Activated T-cell treated with anti-CD3 and anti-CD28 coated beads for 24 hours (primary cell): ENCODE measurements around the gene TPRN.

Experiments used
- DNase-seq: peaks from one replicate; pipeline ENCODE4 v3.0.0-alpha.2; 2020; ENCODE audit warnings: low read depth

Gene TPRN

DNA sequence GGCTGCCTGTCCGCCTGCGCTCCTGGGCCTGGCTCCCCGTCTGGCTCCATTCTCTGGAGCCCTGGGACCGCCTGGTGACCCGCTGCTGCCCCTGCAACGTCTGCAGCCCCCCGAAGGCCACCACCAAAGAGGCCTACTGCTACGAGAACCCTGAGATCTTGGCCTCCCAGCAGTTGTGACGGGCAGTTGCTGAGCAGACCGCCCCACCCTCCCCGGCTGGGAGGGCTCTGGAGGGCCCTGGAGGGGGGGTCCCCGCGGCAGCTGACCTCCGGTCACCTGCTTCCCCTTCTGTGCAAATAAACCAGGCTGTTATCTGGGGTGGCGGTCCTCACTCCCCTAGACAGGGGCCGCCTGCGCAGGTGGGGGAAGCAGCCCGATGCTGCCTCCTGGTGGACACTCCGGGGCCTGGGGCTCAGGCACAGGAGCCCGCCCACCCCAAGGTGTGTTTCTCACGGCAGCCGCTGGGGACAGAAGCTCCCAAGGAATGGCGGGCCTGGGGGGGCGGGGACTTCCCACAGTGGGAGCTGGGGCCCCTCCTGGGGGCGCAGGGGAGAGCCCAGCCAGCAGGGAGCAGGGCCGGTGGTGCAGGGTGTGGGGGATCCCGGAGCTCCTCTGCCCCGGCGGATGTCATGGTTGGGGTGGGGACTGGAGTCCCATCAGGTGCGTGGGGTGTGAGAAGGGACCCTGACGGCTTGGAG, 35.8 kb upstream of the TPRN start:
- DNase-seq = peak; percentile 86

DNA sequence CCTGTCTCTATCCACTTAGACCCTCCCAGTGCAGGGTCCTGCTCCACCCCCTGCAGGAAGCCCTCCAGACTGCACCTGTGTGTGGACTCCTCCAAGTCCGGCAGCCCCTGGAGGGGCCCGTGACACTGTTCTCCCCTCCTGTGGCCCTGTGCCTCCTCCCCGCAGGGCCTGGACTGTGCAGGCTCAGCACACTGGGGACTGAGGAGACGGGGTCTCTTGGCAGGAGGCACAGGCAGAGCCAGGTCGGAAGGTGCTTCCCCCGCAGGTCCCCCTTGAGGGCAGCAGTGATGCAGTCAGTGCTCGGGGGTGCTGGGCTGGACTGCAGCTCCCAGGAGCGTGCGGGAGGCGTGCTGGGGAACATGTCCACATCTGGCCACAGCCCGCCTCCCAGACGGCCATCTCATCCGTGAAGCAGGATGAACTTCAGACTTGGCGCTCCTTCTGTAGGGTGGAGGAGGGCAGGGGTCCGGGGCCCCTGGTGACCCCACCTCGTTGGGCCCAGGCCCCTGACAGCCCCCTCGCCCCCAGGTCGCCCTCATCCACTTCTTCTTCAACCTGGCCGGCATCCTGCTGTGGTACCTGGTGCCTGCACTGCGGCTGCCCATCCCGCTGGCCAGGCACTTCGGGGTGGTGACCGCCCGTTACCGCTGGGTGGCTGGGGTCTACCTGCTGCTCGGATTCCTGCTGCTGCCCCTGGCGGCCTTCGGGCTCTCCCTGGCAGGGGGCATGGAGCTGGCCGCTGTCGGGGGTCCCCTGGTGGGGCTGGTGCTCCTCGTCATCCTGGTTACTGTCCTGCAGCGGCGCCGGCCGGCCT, 35.1 kb upstream of the TPRN start:
- no peak for DNase-seq

DNA sequence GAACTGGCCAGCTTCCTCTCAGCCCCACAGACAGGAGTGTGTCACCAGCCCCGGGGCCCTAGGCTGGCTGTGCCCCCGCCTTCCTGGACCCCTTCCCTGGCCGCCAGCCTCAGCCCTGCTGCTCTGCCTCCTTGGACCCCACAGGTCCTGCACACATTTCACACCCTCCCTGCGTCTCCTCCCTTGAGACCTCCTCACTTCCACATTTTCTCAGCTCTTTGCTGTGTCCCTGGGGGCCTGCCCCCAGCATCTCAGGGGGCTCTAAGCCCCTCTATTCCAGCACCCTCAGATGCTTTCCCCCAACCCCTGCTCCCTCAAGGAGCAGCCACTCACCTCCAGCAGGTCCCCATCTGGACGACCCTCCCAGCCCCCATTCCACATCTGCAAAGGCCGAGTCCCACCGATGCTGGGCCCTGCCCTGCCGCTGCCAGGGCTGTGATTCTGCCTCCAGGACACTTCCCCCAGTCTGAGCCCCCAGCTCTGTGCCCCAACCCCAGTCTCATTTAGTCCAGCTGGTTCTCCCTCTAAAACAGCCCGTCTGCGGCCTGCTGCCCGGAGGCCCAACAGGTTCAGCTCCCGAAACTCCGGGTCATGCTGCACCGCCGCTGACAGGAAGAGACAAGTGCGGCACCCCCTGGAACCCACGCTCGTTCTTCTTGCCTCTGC, 34.4 kb upstream of the TPRN start:
- no peak for DNase-seq

DNA sequence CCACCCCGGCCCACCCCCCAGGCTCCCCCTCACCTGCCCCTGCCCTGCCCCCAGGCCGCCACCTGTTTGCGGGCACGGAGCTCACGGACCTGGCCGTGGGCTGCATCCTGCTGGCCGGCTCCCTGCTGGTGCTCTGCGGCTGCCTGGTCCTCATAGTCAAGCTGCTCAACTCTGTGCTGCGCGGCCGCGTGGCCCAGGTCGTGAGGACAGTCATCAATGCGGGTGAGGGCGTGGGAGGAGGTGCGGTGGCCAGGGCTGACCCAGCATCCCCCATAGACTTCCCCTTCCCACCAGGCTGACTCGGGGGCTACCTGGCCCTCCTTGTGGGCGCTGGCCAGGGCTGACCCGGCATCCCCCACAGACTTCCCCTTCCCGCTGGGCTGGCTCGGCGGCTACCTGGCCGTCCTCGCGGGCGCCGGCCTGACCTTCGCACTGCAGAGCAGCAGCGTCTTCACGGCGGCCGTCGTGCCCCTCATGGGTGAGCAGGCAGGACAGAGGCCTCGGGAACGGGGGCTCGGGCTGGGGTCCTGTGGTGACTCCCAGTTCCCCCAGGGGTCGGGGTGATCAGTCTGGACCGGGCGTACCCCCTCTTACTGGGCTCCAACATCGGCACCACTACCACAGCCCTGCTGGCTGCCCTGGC, 33.6 kb upstream of the TPRN start:
- DNase-seq = no peak

DNA sequence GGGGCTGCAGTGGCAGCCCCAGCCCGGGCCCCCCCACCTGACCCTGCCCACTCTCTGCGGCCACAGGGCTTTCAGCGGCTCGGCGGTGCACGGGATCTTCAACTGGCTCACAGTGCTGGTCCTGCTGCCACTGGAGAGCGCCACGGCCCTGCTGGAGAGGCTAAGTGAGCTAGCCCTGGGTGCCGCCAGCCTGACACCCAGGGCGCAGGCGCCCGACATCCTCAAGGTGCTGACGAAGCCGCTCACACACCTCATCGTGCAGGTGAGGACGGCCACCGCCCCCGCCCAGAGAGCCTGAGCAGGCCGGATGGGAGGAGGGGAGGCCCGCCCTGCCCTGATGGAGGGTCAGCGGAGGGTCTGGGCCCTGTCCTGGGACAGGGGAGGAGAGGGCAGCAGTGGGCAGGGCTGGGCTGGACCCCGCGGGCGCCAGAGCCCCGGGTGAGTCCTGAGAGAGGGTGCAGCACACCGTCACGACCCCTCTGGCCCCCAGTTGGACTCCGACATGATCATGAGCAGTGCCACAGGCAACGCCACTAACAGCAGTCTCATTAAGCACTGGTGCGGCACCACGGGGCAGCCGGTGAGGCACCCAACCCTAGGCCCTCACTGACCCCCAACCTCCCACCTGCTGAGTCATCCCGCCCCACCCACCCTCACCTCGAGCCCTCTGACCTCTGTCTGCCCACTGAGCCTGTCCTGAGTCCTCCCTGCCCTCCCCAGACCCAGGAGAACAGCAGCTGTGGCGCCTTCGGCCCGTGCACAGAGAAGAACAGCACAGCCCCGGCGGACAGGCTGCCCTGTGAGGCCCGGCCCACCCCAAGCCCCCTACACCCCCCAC, 32.8 kb upstream of the TPRN start:
- DNase-seq = no peak

DNA sequence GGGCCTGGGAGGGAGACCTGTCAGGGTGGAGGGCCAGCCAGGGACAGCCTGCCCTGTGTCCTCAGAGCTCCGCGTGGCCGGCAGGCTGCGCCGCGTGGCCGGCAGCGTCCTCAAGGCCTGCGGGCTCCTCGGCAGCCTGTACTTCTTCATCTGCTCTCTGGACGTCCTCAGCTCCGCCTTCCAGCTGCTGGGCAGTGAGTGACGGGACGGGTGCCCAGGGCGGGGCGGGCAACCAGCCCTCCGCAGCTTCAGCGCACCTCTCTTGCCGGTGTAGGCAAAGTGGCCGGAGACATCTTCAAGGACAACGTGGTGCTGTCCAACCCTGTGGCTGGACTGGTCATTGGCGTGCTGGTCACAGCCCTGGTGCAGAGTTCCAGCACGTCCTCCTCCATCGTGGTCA, 32.0 kb upstream of the TPRN start:
- no peak for DNase-seq

DNA sequence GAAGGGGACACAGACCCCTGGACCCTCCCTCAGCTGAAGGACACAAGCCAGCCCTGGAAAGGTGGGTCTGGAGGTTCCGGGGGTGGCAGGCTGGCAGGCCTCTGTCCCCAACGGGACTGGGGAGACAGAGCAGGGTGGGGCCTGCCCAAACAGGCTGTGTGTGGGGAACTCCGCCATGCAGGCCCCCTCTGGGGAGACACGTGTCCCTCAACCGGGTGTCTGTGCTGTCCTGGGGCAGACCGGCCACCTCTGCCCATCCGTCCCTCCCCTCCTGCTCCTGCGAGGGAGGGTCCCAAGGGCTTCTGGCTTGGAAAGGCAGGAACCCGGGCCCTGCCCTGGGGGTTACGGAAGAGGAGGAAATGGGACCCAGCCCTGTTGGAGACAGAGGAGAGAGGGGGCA, 31.6 kb upstream of the TPRN start:
- no peak for DNase-seq

DNA sequence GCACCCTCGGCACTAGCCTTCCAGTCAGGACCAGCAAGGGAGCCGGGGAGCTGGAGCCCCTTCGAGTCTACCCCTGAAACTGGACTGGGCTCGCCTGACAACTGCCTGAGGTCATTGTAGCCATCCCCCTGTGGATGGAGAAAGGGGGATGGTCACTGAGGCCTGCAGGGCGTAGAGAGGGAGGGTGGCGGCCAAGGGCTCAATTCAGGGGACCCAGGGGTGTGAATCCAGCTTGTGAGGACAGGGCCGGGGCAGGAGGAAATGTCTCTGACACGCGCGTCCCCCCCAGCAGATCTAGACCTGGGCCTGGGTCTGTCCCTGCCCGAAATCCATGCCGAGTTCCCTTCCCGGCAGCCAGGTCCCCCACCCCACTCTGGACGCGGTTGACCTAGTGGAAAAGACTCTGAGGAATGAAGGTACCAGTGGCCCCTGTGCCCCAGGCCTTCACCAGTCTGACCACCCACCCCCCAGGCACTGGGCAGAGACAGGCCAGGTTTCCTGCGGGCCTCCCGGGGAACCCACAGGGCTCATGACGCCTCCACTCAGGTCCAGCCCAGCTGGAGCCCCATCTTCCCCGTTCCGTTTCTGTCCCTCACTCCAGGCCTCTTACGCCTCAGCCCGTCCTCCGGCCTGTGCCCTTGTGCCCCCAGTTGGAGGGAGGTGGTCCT, 31.0 kb upstream of the TPRN start:
- no peak for DNase-seq

DNA sequence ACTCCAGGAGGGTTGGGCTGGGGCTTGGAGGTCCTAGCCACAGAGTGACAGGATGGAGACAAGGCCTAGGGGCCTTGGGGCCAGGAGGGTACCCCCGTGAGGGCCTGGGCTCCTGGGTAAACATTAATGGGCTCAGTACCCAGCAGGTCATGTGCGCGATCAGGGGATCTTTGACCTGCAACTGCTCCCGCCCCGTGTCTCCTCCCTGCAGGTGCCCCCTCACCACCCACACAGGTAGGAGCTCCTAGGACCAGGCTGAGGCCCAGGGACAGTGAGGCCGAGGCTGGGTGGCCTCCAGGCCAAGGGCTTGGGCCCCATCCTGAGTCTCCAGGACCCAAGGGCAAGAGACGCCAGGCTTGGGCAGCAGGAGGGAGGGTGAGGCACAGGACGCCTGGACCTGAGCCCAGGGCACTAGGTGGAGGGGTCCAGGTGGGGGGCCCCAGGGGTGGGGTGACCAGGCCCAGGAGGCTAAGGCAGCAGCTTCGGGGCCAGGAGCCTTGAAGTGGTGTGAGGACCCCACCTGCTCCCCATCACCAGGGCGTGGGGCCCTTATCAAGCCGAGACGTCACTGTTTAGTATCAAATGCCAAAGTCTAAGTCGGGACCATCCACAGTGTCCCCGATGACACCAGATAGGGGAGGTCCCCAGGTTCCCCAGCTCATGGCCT, 30.3 kb upstream of the TPRN start, which contains the start of gene SLC34A3:
SLC34A3 (plus strand) TSS at position 197 of the 667 bp plus-strand sequence. CDS start 802 bp downstream, outside the sequence.
- no peak for DNase-seq

DNA sequence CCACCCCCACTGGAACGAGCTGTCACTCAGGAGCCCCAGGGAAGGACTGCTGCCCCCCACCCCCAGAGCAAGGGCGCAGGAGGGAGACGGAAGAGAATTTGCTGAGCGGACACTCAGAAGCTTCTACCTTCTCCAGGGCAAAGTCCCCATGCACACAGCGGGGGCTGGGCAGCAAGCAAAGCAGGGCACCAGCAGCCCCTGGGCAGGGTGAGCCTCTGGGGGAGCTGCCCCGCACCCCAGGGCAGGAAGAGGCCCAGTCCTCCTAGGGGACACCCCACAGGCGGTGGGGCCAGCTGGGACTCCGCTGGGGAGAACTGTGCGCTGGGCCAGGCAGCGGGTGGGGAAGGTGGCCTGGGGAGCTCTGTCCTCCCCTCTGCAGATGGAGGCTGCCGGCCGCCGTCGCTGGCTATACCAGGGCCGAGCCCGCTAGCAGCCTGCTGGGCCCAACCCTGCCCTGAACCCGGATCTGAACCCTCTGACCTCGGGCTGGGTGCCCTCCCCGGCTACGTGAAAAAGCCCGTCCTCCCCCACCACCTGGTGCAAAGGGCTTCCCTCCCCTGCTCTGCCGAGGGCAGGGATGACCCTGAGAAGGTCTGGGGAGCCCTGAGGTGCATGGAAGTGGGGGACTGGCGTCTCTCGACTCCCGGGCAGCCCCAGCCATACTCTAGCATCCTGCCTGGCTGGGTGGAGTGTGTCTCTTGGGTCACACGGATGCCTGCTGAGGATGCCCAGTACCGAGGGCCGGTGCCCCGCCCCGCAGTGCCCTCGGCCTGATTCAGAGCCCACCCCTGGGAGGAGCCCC, 29.6 kb upstream of the TPRN start:
- no peak for DNase-seq

DNA sequence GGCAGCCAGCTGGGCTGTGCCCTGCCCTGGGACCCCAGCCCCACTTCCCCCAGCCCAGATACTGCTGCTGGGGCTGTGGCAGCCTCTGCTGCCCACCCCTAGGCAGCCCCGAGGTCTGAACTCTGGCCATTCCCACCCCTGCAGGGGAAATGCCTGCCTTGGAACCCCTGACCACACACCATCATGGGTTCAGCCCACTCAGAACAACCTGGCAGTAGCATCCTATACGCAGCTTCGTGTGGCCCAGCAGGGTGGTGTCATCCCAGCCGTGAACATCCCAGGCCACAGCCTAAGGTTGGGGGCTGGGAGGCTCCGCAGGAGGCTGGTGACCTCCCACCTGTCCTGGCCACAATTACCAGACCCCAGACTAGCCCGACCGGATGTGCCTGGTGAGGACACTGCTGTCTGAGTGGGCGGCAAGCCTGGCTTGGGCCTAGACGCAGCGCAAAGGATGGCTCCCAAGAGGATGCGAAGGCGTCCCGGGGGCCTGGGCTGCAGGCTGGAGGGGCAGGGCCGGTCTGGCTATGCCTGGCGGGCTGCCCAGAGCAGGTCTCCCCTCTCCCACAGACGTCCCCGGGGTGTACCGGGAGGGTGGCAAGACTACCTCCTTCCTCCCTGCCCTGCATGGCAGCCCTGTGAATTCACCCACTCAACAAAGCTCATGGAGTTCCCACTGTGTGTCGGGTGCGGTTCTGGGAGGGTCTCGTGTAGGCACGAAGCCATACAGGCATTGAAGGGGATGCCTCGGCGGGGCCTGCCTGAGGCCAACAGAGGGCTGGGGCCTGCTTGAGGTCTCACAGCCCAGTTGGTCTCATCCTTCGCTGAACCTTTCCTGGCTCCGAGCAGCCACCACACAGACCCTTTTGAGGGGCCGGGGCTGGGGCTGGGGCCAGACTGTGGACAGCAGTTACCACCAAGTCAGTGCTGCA, 28.7 kb upstream of the TPRN start:
- DNase-seq = no peak

DNA sequence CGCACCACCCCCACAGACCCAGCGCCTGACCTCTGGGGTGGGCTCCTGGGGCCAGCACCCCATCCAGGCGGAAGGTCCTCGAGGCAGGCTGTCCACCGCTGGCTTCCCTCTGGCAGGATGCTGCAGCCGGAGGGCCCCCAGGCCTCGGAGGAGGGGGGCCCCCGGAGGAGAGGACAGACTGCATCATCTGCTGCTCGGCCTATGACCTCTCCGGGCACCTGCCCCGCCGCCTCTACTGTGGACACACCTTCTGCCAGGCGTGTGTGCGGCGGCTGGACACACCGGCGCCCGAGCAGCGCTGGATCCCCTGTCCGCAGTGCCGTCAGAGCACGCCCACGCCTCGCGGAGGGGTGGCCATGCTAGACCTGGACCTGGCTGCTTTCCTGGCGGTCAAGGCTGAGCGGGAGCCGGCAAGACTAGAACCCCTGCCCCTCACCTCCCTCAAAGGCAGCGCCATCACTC, 28.0 kb upstream of the TPRN start:
- no peak for DNase-seq

DNA sequence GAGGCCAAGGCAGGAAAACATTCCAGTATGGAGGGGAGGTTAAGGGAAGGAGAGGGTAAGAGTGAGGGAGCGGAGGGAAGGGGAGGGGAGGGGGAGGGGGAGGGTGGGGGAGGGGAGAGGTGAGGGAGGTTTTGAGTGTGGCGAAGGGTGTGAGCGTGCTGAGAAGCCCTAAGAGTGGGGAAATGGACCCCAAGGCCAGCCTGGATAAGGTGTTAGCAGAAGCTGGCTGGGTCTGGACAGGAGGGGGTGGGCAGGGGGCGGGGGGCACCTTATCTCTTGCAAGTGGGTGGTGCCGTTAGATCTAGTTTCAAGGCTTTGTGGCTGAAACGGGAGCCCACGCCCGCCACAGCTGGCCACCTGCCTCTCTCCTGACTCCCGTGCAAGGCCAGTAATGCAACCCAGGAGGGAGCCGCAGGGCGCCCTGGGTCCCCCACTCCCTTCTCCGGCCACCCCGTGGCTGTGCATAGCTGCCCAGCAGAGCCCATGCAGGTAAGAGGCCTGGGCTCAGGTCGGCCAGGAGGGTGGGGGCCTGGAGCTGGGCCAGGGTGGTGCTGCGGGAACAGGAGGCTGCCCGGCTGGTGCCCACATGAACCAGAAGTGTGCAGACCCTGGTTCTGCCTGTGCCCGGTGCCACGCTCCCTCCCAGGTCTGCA, 27.4 kb upstream of the TPRN start:
- DNase-seq = no peak

DNA sequence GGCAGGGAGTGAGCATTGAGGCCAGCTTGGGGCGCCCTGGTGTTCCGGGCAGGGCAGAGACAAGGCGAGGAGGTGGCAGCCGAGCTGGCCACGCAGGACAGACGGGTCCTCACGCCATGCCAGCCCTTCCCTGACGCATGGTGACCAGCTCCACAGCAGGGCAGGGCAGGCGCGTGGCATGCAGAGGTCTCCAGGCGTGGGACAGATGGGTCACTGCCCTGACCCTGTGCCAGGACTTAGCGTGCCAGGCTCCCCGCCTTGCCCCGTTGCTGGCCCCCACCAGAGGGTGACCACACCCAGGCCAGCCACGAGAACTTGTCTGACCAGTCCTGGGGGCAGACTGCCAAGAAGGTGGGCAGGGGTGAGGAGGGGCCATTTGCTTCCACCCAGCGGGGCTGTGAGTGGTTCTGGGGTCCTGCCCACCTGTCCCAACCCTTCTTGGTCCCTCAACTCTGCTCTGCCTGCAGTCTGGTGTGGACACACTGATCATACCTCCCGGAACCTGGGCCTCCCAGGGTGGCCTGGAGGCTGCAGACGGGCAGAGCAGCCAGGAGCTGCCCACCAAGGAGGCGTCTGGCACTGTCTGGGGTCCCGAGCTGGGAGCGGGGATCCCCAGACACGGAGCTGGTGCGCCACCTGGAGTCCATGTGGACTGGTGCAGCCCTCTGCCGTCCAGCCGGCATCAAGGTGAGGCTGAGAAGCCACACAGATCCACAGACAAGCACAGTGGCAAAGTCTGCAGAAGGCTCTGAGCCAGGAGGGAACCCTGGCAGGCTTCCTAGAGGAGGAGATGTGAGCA, 26.7 kb upstream of the TPRN start, which contains the start of gene RNF224:
RNF224 (plus strand) TSS at position 449 of the 799 bp plus-strand sequence. CDS start 834 bp downstream, outside the sequence.
- DNase-seq = peak; percentile 77

DNA sequence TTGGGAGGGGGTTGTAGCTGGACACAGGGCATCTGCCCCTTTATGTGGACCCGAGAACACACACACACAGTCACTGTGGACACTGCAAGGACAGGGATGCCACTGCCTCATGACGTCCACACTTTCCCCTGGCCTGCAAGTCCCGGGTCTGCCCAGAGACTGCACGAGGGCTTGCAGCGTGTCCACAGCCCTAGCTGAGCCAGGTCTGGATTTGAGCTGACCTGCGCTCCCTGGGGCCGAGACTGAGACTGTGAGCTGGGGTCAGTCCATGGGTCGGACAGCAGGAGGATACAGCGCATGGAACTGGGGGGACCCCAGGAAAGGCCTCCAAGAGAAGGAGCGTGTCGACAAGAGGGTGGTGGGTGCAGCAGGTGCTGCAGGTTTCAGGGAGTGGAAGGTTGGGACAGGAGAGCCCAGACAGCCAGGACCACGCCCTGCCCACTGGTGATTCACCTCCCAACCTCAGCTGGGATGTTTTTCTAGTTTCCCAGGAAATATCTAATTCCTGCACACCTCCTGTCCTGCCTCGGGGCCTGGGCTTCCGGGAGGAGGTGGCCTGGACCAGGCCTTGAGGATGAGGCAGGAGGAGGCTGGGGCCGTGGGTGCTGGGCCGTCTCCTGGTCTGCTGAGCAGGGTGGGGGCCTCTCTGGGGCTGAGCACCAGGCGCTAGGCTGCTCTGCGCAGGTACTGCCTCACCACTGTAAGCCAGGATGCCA, 26.0 kb upstream of the TPRN start:
- no peak for DNase-seq

DNA sequence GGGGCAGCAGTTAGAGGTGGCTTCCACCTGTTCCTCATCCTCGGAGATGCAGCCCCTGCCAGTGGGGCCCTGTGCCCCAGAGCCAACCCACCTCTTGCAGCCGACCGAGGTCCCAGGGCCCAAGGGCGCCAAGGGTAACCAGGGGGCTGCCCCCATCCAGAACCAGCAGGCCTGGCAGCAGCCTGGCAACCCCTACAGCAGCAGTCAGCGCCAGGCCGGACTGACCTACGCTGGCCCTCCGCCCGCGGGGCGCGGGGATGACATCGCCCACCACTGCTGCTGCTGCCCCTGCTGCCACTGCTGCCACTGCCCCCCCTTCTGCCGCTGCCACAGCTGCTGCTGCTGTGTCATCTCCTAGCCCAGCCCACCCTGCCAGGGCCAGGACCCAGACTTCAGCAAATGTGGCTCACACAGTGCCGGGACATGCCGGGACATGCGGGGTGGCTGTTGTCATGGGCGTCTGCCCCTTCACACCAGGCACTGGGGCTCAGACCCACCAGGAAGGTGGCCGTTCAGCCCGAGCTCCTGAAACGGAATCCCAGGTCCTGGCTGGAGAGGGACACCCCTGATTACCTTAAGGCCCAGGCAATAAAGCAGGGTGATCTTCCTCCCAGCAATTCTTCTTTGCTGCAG, 25.3 kb upstream of the TPRN start:
- no peak for DNase-seq
